GM20431 (cell line): Measurements from ENCODE around the gene CASZ1.

Experiments
- in situ Hi-C: fragments of 300-500 bp; cut with MseI, MboI; formaldehyde crosslinking; loops from one replicate; pipeline ENCODE4 v1.15.0; 2020; ENCODE audit warnings: low sequenced_read_pairs; ENCODE audit not compliant: unreplicated experiment

Gene CASZ1

DNA sequence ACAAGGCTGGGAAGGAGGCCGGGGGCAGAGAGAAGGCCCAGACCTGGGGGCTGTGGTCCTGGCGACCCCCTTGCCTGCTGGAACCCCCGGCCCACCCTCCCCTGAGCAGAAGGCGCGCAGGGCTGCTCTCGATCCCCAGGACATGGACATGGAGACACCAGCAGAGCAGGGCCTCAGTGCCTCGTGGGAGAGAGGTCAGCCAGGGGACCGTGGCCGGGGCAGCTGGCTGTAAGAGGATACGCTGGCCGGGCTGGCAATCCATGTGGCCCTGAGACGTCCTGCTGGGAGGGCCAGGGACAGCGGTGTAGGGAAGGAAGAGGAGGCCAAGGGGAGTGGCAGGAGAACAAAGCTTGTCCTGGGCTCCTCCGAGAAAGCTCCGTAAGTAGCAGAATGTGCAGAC is 132.2 kb downstream of the CASZ1 start:
- in situ Hi-C loops, result no loop called here

DNA sequence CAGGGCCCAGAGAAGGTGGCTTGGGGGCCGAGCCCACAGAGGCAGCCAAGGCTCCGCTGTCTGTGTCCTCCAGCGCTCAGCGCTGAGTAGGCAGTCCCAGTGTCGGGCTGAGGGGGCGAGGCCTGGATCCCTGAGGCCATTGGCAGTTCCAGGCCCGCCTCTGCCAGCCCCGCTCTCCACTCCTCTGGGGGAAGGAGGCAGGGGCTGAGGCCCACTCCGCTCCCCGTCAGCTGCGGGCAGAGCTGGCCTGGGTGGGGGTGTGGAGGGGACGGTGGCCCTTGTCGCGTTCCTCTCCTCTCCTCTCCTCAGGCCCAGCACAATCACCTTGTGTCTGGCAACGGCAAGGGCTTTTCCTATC is 132.8 kb downstream of the CASZ1 start:
- in situ Hi-C loops, result no loop called here

DNA sequence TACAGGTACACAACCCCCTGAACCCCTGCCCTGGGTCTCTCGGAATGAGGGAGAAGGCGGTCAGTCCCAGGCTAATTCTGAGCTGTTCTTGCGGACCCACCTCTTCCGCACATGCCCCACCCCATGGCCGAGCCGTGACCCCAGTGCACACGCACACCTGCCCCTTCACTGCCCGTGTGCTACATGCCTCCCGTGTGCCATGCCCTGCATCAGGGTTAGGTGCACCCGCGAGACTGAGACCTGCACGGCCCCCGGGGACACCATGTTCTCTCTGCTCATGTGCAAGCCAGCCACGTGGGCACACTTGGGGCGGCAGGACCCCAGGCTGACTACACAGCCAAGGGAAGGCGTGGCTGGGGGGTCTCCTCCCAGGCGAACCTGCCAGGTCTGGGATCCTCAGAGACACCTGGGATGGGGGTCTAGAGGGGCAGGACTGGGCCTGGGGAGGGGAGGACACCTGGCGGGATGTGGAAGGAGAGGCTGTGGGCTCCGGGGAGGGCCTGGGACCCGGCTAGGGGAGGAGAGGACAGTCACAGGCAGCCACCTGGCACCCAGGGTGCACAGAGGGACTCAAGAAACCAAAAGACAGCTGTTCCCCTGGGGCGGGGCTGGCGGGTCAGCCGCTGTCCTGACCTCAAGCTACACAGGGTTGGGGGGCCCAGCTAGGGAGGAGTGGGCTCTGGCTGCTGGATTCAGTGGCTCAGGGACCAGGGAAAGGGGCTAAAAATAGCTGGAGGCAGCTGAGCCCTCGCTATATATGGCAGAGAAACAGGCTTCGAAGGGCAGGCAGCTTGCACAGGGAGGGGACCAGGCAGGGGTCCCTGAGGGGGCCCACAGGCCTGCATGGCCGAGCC is 133.4 kb downstream of the CASZ1 start:
- in situ Hi-C loops, result no loop called here

DNA sequence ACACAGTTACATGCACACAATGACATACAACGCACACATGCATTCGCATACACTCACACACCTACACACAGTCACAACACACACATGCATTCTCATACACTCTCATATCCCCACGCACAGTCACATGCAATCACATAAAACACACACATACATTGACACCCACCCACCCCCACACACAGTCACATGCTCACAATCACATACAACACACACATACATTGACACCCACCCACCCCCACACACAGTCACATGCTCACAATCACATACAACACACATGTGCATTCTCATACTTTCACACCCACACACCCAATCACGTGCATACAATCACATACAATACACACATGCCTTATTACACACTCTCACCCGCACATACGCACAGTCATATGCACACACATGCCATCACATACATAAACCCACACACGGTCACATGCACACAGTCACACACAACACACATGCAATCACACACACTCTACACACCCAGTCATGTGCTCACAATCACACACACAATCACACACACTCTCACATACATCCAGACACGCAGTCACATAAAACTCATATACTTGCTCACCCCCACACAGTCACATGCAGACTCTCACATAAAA is 134.3 kb downstream of the CASZ1 start:
- in situ Hi-C loops, result no loop called here

DNA sequence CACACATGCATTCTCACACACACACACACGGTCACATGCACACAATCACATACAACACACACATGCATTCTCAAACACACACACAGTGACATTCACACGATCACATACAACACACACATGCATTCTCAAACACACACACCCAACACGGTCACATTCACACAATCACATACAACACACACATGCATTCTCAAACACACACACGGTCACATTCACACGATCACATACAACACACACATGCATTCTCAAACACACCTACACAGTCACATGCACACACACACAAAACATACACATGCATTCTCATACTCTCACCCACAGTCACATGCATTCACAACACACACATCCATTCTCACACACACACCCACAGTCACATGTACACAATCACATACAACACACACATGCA is 135.0 kb downstream of the CASZ1 start:
- in situ Hi-C loops, result no loop called here

DNA sequence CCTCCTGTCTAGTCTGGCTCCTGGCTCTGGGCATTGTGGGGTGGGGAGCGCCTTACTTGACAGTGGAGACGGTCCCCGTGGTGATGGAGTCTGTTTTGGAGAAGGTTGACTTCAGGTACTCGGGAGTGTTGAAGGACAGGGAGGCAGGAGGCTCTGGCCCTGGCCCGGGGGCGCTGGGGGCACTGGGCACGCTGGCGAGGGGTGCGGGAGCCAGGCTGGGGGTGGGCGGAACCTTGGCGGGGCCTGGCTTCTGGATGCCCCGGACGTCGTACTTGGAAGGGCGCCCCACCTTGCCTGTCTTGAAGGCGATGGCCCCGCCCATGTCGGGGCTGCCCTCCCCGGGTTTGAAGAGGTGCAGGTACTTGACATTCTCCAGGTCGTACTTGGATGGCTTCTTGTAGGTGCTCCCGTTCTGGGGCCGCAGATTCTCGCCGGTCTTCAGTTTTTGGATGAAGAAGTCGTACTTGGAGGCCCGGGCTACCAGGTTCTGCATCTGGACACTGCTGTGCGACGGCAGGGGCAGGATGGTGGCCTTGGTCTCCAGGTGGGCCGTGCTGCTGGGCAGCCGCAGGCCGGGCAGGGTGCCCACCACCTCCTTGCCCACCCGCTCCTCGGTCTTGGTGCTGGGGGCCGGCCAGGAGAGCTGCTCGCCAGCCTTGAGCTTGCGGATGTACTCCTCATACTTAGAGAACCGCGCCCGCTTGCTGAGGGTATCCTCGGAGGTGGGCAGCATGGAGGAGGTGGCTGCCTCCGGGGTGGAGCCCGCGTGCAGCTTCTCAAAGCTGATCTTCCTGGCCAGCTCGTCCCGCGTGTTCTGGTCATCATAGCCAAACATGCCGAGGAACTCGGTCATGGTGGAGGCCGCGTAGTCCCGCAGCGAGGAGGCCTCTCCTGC is 136.6 kb downstream of the CASZ1 start:
- in situ Hi-C loops, result no loop called here

DNA sequence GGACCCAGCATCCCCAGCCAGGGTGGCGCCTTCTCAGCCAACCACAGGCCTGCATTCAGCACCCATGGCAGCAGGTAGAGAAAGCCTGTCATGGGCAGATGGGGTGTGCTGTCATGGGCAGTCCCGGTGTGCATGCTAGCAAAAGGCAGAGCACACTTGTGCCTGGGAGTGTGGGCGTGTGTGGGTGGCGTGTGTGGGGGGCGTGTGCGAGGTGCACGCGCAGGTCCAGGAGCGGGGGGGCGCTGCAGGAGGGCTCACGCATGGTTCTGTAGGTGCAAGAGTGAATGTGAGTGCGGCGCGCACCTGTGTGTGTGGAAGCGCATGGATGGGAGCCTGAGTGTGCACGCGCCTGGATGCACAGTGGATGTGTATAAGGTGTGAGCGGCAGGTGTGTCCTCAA is 137.2 kb downstream of the CASZ1 start:
- in situ Hi-C loops, result no loop called here

DNA sequence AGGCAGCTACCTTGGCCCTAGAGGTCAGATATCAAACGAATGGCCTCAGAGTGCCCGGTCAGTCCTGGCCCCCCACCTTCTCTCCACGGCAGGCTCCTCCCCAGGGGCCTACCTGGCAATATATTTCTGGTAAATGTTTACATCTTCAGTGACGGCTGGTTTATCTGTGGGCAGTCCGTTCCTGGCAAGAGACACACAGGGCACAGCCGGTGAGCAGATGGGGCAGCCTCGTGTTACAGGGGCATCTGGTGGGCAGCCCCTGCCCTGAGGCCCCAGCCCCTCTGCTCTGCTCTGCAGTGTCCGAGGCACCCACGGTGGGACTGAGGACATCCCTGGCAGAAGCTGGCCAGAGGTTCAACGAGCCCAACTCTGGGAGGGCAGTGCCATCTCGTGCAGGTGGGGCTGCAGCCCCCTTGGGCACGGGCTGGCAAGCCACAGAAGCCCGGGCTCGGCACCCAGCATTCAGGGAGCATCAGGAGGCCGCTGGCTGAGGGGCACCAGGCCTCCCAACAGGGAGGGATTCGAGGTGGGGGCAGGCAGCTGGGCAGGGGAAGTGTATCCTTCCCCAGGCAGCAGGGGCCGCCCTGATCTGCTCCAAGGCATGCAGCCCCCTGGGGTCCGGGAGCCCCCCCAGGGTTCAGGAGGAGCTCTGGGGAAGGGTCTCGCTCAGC is 137.9 kb downstream of the CASZ1 start:
- in situ Hi-C loops, result no loop called here

DNA sequence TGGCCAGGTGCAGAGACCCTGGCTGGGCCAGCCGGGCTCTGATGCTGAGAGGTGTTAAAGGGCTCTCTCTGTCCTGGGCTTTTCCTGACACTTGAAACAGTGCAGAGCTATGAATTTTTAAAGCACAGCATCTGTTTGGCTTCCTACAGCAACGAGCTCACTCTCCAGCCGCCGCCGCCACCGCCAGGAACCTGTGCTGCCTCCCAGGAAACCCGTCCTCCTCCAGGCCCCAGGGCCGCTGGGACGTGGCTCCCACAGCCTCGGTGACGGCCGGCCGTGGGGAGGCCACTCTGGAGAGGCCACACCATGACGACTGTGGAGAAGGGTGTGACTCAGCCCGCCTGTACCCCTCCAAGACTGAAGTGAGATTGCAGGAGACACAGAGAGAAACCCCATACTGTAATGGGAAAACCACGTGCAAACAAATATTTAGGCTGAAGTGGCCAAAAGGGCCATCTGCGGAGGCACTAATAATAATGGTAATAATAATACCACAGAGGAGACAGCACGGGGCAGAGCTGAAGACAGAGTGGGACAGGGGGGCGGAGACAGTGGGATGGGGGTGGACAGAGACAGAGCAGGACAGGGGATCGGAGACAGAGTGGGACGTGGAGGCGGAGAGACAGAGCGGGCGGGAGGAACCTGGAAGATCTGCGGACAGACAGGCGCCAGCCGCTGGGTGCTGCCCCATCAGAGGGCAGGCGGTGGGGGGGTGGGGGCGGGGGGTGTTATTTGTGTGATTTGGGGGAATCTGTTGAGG is 139.2 kb downstream of the CASZ1 start:
- in situ Hi-C loops, result no loop called here

DNA sequence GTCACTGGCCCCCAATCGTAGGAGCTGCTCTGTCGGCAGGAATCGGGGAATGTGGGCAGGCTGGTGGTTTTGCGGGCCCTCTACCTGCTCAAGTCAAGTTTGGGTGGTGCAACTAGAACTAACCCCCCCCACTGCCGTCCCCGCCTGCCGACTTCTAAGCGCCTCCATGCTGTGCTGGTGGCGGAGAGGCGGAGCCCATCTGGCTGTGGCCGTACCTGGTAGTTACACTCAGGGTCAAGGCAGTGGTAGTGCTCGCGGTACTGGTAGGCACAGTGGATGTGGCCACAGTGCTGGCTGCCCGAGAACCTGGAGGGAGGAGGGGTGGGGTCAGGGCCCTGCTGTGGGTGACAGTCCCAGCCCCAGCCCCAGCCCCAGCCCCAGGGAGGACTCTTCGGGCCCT is 140.0 kb downstream of the CASZ1 start:
- in situ Hi-C loops, result no loop called here

DNA sequence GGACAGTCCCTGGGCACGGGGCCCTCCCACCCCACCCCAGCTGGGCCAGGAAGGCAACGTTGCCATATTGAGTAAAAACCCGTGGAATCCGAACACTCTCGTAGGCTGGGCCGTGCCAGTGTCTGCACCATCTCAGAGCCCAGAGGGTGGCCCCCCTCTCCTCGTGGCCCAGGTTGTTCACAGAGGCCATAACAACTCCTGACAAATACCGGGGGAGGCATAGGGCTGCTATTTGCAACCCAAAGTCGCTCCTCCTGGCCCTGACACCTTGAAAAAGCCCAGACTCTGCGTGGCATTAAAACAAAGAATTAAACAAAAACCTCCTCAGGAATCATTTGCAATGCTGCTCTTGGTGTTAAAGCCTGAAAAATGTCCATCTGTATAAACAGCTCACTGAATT is 141.4 kb downstream of the CASZ1 start:
- in situ Hi-C loops, result no loop called here

DNA sequence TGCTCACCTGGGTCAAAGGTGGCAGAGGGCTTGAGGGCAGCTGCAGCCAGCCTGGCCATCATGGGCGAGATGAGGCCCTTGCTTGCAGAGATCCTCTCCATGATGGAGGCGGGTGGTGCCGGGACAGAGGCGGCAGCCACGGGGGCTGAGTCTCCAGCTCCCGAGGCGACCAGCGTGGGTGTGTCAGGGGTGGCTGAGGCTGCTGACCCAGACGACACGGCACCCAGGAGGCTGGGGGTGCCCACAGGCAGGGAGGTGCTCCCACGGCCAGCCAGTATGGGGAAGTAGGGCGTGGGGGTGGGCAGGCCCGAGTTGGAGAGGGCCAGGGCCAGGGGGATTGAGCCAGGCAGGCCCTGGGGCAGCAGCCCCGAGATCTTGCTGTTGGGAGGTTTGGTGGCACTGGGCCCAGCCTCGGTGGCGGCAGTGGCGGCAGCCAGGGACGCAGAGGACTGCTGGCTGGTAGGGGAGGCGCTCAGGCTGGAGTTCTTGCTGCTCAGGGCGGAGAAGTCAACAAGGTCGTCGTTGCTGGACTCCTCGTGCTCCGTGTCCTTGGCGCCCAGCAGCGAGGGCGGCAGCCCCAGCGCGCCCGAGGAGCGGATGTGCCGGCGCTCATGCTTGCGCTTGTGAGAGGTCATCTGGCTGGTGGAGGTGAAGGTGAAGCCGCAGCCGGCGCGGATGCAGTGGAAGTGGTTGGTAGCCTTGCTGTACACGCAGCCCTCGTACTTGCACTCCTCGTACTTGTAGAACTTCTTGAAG is 142.9 kb downstream of the CASZ1 start:
- in situ Hi-C loops, result no loop called here

DNA sequence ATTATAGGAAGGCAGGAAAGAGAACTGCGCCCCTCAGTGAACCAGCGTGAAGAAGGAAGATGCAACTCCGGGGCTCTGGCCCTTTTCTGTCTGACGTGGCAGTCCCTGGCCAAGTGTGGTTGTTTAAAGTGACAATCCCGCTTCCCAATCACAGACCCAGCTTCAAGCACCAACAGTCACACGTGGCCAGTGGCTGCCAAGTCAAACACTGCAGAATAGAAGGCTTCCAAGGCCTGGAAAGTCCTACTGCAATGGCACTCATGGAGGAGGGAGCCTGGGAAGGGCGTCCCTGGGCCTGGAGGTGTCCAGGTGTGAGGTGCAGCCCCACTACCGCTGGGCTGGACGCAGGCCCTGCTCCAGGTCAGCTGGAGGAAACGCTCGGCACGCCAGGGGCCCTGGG is 143.8 kb downstream of the CASZ1 start:
- in situ Hi-C loops, result no loop called here

DNA sequence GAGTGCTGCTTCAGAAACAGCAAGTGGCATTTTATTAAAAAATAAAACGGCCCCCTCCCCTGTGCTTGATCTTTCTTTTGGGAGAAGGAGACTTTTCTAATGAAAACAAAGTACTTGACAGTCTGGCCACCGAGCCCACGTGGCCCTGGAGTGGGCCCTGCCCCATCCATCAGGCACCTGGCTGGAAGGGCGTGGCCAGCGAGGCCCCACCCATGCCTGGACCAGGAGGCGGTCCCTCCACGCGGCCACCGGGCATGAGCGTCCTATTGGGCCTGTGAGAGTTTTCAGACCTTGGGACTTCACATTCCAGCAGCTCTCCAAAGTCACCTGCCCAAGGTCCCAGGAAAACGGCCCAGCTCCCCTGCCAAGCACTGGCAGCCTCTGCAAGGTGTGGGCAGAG is 144.7 kb downstream of the CASZ1 start:
- in situ Hi-C loops, result no loop called here

DNA sequence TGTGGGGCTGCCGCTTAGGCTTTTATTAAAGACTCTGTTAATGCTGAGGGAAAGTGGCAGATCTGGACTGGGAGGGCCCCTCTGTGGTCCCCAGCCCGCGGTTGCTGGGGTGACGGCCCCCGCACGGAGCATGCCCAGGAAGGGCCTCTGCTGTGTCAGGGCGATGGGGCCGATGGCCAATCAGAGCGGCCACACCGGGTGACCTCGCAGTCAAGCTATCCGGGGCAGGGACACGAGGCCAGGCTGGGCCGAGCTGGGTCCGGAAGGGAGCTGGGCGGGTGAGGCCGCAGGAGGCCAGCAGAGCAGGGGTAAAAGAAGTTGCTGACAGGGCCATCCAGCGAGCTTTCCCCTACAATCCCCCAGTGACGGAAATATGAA is 145.1 kb downstream of the CASZ1 start:
- in situ Hi-C loops, result no loop called here

DNA sequence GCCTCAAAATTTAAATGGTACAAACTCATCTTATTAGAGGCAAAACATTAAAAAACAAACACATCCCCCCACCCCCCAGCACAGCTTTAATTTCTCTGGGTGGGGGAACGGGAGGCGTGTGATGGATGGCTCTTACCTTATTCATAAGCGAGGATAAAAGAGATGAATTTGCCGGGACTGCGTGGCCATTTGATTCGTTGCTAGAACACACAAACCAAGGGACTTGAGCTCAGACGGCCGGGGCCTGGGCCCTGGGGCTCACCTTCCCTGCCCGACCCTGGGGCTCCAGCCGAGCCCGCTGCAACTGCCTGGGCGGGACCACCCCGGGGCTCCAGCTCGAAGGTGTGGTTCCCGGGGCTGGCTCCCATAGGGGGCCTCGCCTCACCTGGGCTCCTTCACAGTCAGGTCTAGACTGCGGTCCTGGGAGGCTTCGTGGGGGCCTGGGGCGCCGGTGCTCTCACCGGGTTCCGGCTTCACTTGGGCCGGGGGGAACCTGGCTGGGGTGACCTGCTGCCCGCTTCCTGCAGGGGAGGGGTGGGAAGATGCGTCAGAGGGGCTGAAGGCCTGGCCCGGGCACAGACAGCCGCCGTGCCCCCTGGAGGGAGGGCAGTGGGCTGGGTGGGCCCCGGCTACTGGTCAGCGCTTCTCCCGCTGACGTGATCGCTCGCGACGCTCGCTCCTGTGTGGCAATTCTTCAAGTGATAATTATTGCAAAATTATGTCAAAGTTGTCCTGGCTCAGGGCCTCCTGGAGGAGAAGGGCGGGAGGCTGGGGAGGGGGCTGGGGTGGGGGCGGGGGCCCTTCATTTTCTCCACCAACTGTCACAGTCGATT is 145.7 kb downstream of the CASZ1 start:
- in situ Hi-C loops, result no loop called here

DNA sequence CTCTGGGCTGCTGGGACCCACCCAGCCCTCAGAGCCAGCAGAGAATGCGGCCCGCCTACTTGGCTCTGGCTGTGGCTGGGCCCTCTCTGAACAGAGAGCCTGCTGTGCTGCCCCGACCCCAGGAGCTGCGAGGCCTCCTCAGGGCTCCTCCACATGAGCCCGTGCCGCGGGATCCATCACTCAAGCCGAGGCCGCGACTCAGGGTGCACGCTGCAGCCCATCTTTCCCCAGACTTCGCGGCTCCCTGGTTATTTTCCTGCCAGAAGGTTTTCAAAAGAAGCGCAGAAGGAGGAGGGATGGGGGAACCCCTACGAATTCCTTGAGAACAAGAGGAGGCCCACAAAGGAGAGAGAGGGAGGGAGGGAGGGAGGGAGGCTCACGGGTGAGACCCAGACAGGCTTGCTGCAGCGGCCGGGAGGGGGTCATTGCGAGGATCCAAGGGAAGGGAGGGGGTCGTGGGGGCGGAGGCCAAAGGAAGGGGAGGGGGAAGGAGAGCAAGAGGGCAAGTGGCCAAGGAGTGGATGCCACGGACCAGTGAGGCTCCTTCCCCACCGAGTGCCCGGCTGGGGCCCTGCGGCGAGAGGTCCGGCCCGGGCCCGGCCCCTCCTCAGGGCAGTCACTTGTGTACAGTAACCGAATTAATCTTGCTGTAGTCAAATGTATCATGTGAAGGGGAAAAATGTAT is 146.8 kb downstream of the CASZ1 start:
- in situ Hi-C loops, result no loop called here
